ENCODE data around the gene C19orf38. TPM values are rescaled to one million over a fixed set of nuclear protein-coding genes. Genes with fewer than 3 reads are reported as not detected.

C19orf38 gene
- total RNA-seq, 1 donor = under 0.01 TPM

GRCh38 chr19:10831987-10832938 lies 16.0 kb upstream of the C19orf38 start:
- TF ChIP-seq CTCF (IDR thresholded peaks at IDR 0.05; ENCODE audit: extremely low read depth, low read depth, low read length) = no peak
- H3K4me1 ChIP-seq (ENCODE audit: insufficient read depth, low read length) = peaks cover 13% of the 10 kb centered on the region
- peaks cover 32% of the 10 kb centered on the region for H3K36me3 ChIP-seq (ENCODE audit: insufficient read depth, low read length)
- no peaks in the 10 kb centered on the region for H3K79me2 ChIP-seq (ENCODE audit: insufficient read depth, low read length)
- no peak overlapping the region for H2AFZ ChIP-seq (ENCODE audit: low read length)
- no peak overlapping the region for H3K4me2 ChIP-seq (ENCODE audit: insufficient read depth, low read length)
- no peak overlapping the region for H3K4me3 ChIP-seq (ENCODE audit: insufficient read depth, low read length)
- no peaks in the 10 kb centered on the region for H3K27me3 ChIP-seq (ENCODE audit: insufficient read depth, low read length)
- peaks cover 2% of the 10 kb centered on the region for H4K20me1 ChIP-seq (ENCODE audit: insufficient read depth, low read length)
- H3K9me3 ChIP-seq (ENCODE audit: low read depth, low read length) = no peaks in the 10 kb centered on the region
- no peak overlapping the region for H3K27ac ChIP-seq (ENCODE audit: low read depth, low read length)
- DNase-seq (ENCODE audit: insufficient read length, low spot score, missing footprints) = peak; percentile 67

GRCh38 chr19:10832939-10833296 lies 15.3 kb upstream of the C19orf38 start:
- no peak for TF ChIP-seq CTCF (IDR thresholded peaks at IDR 0.05; ENCODE audit: extremely low read depth, low read depth, low read length)
- no peak overlapping the region for H3K4me2 ChIP-seq (ENCODE audit: insufficient read depth, low read length)
- H3K36me3 ChIP-seq (ENCODE audit: insufficient read depth, low read length) = peaks cover 32% of the 10 kb centered on the region
- H3K27me3 ChIP-seq (ENCODE audit: insufficient read depth, low read length) = no peaks in the 10 kb centered on the region
- H2AFZ ChIP-seq (ENCODE audit: low read length) = no peak overlapping the region
- H3K4me1 ChIP-seq (ENCODE audit: insufficient read depth, low read length) = peaks cover 13% of the 10 kb centered on the region
- no peaks in the 10 kb centered on the region for H3K9me3 ChIP-seq (ENCODE audit: low read depth, low read length)
- H4K20me1 ChIP-seq (ENCODE audit: insufficient read depth, low read length) = peaks cover 2% of the 10 kb centered on the region
- H3K79me2 ChIP-seq (ENCODE audit: insufficient read depth, low read length) = no peaks in the 10 kb centered on the region
- H3K4me3 ChIP-seq (ENCODE audit: insufficient read depth, low read length) = no peak overlapping the region
- H3K27ac ChIP-seq (ENCODE audit: low read depth, low read length) = no peak overlapping the region
- DNase-seq (ENCODE audit: insufficient read length, low spot score, missing footprints) = peak; percentile 41

- Histone ChIP-seq H2AFZ (ENCODE audit: low read length) (no peak overlapping the region), H3K27me3 (ENCODE audit: insufficient read depth, low read length) (no peaks in the 10 kb centered on the region), H3K4me1 (ENCODE audit: insufficient read depth, low read length) (peaks cover 13% of the 10 kb centered on the region), H3K4me3 (ENCODE audit: insufficient read depth, low read length) (peak overlapping the region; percentile 88), H3K27ac (ENCODE audit: low read depth, low read length) (peak overlapping the region; percentile 31), H3K4me2 (ENCODE audit: insufficient read depth, low read length) (peak overlapping the region; percentile 87), H3K79me2 (ENCODE audit: insufficient read depth, low read length) (no peaks in the 10 kb centered on the region), H4K20me1 (ENCODE audit: insufficient read depth, low read length) (peaks cover 2% of the 10 kb centered on the region), H3K9me3 (ENCODE audit: low read depth, low read length) (no peaks in the 10 kb centered on the region), H3K36me3 (ENCODE audit: insufficient read depth, low read length) (peaks cover 22% of the 10 kb centered on the region)
- no peak for TF ChIP-seq CTCF (IDR thresholded peaks at IDR 0.05; ENCODE audit: extremely low read depth, low read depth, low read length)
- peak; percentile 35 for DNase-seq (ENCODE audit: insufficient read length, low spot score, missing footprints)
Observed at GRCh38 chr19:10835089-10835753, 13.0 kb upstream of the C19orf38 start.
